ENCODE data around the gene NUP50. TPM values are rescaled to one million over a fixed set of nuclear protein-coding genes. Genes with fewer than 3 reads are reported as not detected.
A peak's percentile ranks its signal among the peaks of the same experiment; 100 is the strongest.

The NUP50 gene
- total RNA-seq, 6 experiments from 2014 or later, result 26.4 to 57.2 (median 31.4) TPM

GRCh38 chr22:45125188-45125587 is 38.5 kb upstream of the NUP50 start:
- no peaks in the 10 kb centered on the region for H3K27me3 ChIP-seq
- H3K4me3 ChIP-seq, result no peak overlapping the region
- no peaks in the 10 kb centered on the region for H3K4me1 ChIP-seq
- intact Hi-C loops (cut with DNase I), result no loop called here
- ATAC-seq (no peak), DNase-seq (no peak)
- TF ChIP-seq POLR2A (IDR thresholded peaks at IDR 0.05) (no peak), CTCF (IDR thresholded peaks at IDR 0.05) (no peak)
- H3K36me3 ChIP-seq, result no peaks in the 10 kb centered on the region
- H3K9me3 ChIP-seq, result no peaks in the 10 kb centered on the region
- WGBS (ENCODE audit: insufficient coverage, low coverage, low lambda C conversion rate, missing lambda C conversion rate), result 27% methylated on average over 8 of the region's 8 CpGs
- no peak overlapping the region for H3K27ac ChIP-seq

DNA sequence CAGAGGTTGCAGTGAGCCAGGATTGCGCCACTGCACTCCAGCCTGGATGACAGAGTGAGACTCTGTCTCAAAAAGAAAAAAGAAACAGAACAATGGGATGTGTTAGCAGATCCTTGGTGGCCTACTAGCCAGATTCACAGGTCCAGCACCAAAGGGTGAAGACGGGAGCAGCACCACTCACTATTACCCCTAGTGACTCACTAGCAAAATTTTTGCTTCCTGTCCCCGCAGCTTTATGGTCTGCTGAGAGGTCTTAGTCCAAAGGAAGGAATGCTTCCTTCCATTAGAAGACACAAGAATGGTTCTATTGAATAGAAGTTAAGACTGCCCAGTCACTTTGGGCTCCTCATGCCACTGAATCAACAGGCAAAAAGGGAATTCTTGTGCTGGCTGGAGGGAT is 35.9 kb upstream of the NUP50 start:
- no peaks in the 10 kb centered on the region for H3K4me1 ChIP-seq
- no peak for TF ChIP-seq CTCF (IDR thresholded peaks at IDR 0.05)
- no peak overlapping the region for H3K27ac ChIP-seq
- peaks cover 0 to 4% (median 0%) of the 10 kb centered on the region in 4 donors for H3K36me3 ChIP-seq
- no peaks in the 10 kb centered on the region for H3K9me3 ChIP-seq
- ATAC-seq (no peak), DNase-seq (no peak)
- H3K4me3 ChIP-seq, result no peak overlapping the region
- intact Hi-C loops (cut with DNase I), result no loop called here
- WGBS (ENCODE audit: insufficient coverage, low coverage, low lambda C conversion rate, missing lambda C conversion rate), result 80% methylated on average over 2 of the region's 3 CpGs
- H3K27me3 ChIP-seq, result no peaks in the 10 kb centered on the region

- Histone ChIP-seq H3K36me3 (peaks cover 0 to 11% (median 8%) of the 10 kb centered on the region in 4 donors), H3K27me3 (no peaks in the 10 kb centered on the region), H3K4me1 (no peaks in the 10 kb centered on the region), H3K9me3 (peaks cover 0 to 4% (median 0%) of the 10 kb centered on the region in 4 donors), H3K27ac (no peak overlapping the region), H3K4me3 (no peak overlapping the region)
- TF ChIP-seq CTCF (IDR thresholded peaks at IDR 0.05) (no peak), POLR2A (IDR thresholded peaks at IDR 0.05) (no peak)
- intact Hi-C loops (cut with DNase I), result no loop called here
- DNase-seq, result no peak
- WGBS (ENCODE audit: insufficient coverage, low coverage, low lambda C conversion rate, missing lambda C conversion rate), result 52% methylated on average over 14 of the region's 14 CpGs
- peak in 3 of 4 donors; percentile 20 to 47 (median 23) for ATAC-seq
These were observed 33.8 kb upstream of the NUP50 start for GRCh38 chr22:45129703-45130524.

DNA sequence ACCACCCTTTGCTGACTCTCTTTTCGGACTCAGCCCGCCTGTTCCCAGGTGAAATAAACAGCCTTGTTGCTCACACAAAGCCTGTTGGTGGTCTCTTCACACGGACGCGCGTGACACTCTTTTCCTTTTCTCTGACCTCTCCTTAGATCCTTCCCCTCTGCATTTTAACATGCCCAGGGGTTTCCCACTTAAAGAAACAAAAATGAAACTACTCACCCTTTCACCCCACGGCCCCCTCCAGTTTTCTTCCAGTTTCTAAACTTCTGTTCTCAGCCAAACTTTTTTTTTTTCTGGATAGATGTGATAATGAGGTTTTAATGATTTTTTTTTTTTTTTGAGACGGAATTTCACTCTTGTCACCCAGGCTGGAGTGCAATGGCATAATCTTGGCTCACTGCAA is 32.8 kb upstream of the NUP50 start:
- TF ChIP-seq CTCF (IDR thresholded peaks at IDR 0.05) (no peak), POLR2A (IDR thresholded peaks at IDR 0.05) (no peak)
- ATAC-seq (peak in 2 of 4 donors; percentile 34 to 64), DNase-seq (no peak)
- Histone ChIP-seq H3K9me3 (peaks cover 0 to 4% (median 0%) of the 10 kb centered on the region in 4 donors), H3K27ac (no peak overlapping the region), H3K4me1 (no peaks in the 10 kb centered on the region), H3K4me3 (no peak overlapping the region), H3K36me3 (peaks cover 0 to 11% (median 8%) of the 10 kb centered on the region in 4 donors), H3K27me3 (no peaks in the 10 kb centered on the region)
- intact Hi-C loops (cut with DNase I), result no loop called here
- 60% methylated on average over 7 of the region's 8 CpGs for WGBS (ENCODE audit: insufficient coverage, low coverage, low lambda C conversion rate, missing lambda C conversion rate)

Data from right lobe of liver (tissue), 6 donors.